GM20000 (cell line): ENCODE results near the gene UTS2.

Source experiments
- DNase-seq: peaks from one replicate; pipeline ENCODE4 v3.0.0; 2012; ENCODE audit warnings: low spot score
- CTCF ChIP-seq: IDR thresholded peaks from 2 replicates; pipeline ENCODE4 v1.5.1; 2012; ENCODE audit warnings: mild to moderate bottlenecking, control low read depth; ENCODE audit errors: extremely low read depth, missing control alignments

Gene UTS2

GRCh38 chr1:7888248-7889081 lies 35.6 kb upstream of the UTS2 start:
- DNase-seq = no peak
- no peak for TF ChIP-seq CTCF

- TF ChIP-seq CTCF = no peak
- no peak for DNase-seq
These were observed 33.5 kb upstream of the UTS2 start for GRCh38 chr1:7886405-7886745.

GRCh38 chr1:7885513-7886404 lies 32.9 kb upstream of the UTS2 start:
- no peak for TF ChIP-seq CTCF
- no peak for DNase-seq

- TF ChIP-seq CTCF = no peak
- DNase-seq = no peak
These were observed 31.9 kb upstream of the UTS2 start for GRCh38 chr1:7884757-7885156.

GRCh38 chr1:7879228-7879627 lies 26.4 kb upstream of the UTS2 start:
- DNase-seq = no peak
- no peak for TF ChIP-seq CTCF

- no peak for TF ChIP-seq CTCF
- no peak for DNase-seq
These were observed 25.2 kb upstream of the UTS2 start for GRCh38 chr1:7878027-7878426.
